Measurements from ENCODE around the gene KIF24.
"Not testable (repeated sequence)": the region's sequence is repeated elsewhere in the genome, so short reads cannot be mapped to it uniquely, and the experiment has no call there.

The KIF24 gene

GRCh38 chr9:34318163-34318790, 10.8 kb downstream of the KIF24 start:
- no peaks in the 10 kb centered on the region for H3K36me3 ChIP-seq (ENCODE audit: control insufficient read depth, insufficient read depth, low read length)
- no peak overlapping the region for H3K4me3 ChIP-seq (ENCODE audit: low read depth, low read length)
- no peaks in the 10 kb centered on the region for H3K9me3 ChIP-seq (ENCODE audit: control insufficient read depth, insufficient read depth, low read depth, low read length)
- H3K4me1 ChIP-seq (ENCODE audit: control insufficient read depth, insufficient read depth, low read length) = no peaks in the 10 kb centered on the region
- no peaks in the 10 kb centered on the region for H3K27me3 ChIP-seq (ENCODE audit: control insufficient read depth, insufficient read depth, low read length)
- H3K27ac ChIP-seq (ENCODE audit: low read depth, low read length) = no peak overlapping the region
- H3K9ac ChIP-seq (ENCODE audit: low read length) = no peak overlapping the region

- Histone ChIP-seq H3K36me3 (ENCODE audit: control insufficient read depth, insufficient read depth, low read length) (no peaks in the 10 kb centered on the region), H3K9me3 (ENCODE audit: control insufficient read depth, insufficient read depth, low read depth, low read length) (no peaks in the 10 kb centered on the region), H3K9ac (ENCODE audit: low read length) (no peak overlapping the region), H3K27me3 (ENCODE audit: control insufficient read depth, insufficient read depth, low read length) (no peaks in the 10 kb centered on the region), H3K4me1 (ENCODE audit: control insufficient read depth, insufficient read depth, low read length) (no peaks in the 10 kb centered on the region), H3K4me3 (ENCODE audit: low read depth, low read length) (no peak overlapping the region), H3K27ac (ENCODE audit: low read depth, low read length) (no peak overlapping the region)
These were observed 11.6 kb downstream of the KIF24 start for GRCh38 chr9:34317436-34317835.

GRCh38 chr9:34311499-34312185, 17.4 kb downstream of the KIF24 start:
- H3K36me3 ChIP-seq (ENCODE audit: control insufficient read depth, insufficient read depth, low read length) = no peaks in the 10 kb centered on the region
- H3K4me1 ChIP-seq (ENCODE audit: control insufficient read depth, insufficient read depth, low read length) = no peaks in the 10 kb centered on the region
- H3K27me3 ChIP-seq (ENCODE audit: control insufficient read depth, insufficient read depth, low read length) = no peaks in the 10 kb centered on the region
- no peaks in the 10 kb centered on the region for H3K9me3 ChIP-seq (ENCODE audit: control insufficient read depth, insufficient read depth, low read depth, low read length)
- no peak overlapping the region for H3K9ac ChIP-seq (ENCODE audit: low read length)
- H3K4me3 ChIP-seq (ENCODE audit: low read depth, low read length) = no peak overlapping the region
- no peak overlapping the region for H3K27ac ChIP-seq (ENCODE audit: low read depth, low read length)

GRCh38 chr9:34310215-34310614, 18.9 kb downstream of the KIF24 start:
- Histone ChIP-seq H3K27me3 (ENCODE audit: control insufficient read depth, insufficient read depth, low read length) (no peaks in the 10 kb centered on the region), H3K9me3 (ENCODE audit: control insufficient read depth, insufficient read depth, low read depth, low read length) (no peaks in the 10 kb centered on the region), H3K9ac (ENCODE audit: low read length) (no peak overlapping the region), H3K27ac (ENCODE audit: low read depth, low read length) (no peak overlapping the region), H3K36me3 (ENCODE audit: control insufficient read depth, insufficient read depth, low read length) (no peaks in the 10 kb centered on the region), H3K4me1 (ENCODE audit: control insufficient read depth, insufficient read depth, low read length) (no peaks in the 10 kb centered on the region), H3K4me3 (ENCODE audit: low read depth, low read length) (no peak overlapping the region)

- not testable (repeated sequence) for H3K4me1 ChIP-seq (ENCODE audit: control insufficient read depth, insufficient read depth, low read length); H3K36me3 ChIP-seq (ENCODE audit: control insufficient read depth, insufficient read depth, low read length); H3K9ac ChIP-seq (ENCODE audit: low read length); H3K4me3 ChIP-seq (ENCODE audit: low read depth, low read length); H3K9me3 ChIP-seq (ENCODE audit: control insufficient read depth, insufficient read depth, low read depth, low read length); H3K27ac ChIP-seq (ENCODE audit: low read depth, low read length); H3K27me3 ChIP-seq (ENCODE audit: control insufficient read depth, insufficient read depth, low read length)
These were observed 20.8 kb downstream of the KIF24 start for GRCh38 chr9:34308316-34308715.

- not testable (repeated sequence) for H3K4me3 ChIP-seq (ENCODE audit: low read depth, low read length); H3K4me1 ChIP-seq (ENCODE audit: control insufficient read depth, insufficient read depth, low read length); H3K9ac ChIP-seq (ENCODE audit: low read length); H3K27me3 ChIP-seq (ENCODE audit: control insufficient read depth, insufficient read depth, low read length); H3K9me3 ChIP-seq (ENCODE audit: control insufficient read depth, insufficient read depth, low read depth, low read length); H3K27ac ChIP-seq (ENCODE audit: low read depth, low read length); H3K36me3 ChIP-seq (ENCODE audit: control insufficient read depth, insufficient read depth, low read length)
These were observed 28.0 kb downstream of the KIF24 start for GRCh38 chr9:34301064-34301463.

GRCh38 chr9:34292552-34292951, 36.5 kb downstream of the KIF24 start:
- H3K4me3 ChIP-seq (ENCODE audit: low read depth, low read length) = no peak overlapping the region
- H3K36me3 ChIP-seq (ENCODE audit: control insufficient read depth, insufficient read depth, low read length) = no peaks in the 10 kb centered on the region
- no peaks in the 10 kb centered on the region for H3K27me3 ChIP-seq (ENCODE audit: control insufficient read depth, insufficient read depth, low read length)
- H3K9ac ChIP-seq (ENCODE audit: low read length) = no peak overlapping the region
- no peaks in the 10 kb centered on the region for H3K9me3 ChIP-seq (ENCODE audit: control insufficient read depth, insufficient read depth, low read depth, low read length)
- H3K4me1 ChIP-seq (ENCODE audit: control insufficient read depth, insufficient read depth, low read length) = no peaks in the 10 kb centered on the region
- no peak overlapping the region for H3K27ac ChIP-seq (ENCODE audit: low read depth, low read length)

GRCh38 chr9:34291423-34291822, 37.6 kb downstream of the KIF24 start:
- H3K4me3 ChIP-seq (ENCODE audit: low read depth, low read length) = no peak overlapping the region
- H3K9me3 ChIP-seq (ENCODE audit: control insufficient read depth, insufficient read depth, low read depth, low read length) = no peaks in the 10 kb centered on the region
- no peak overlapping the region for H3K9ac ChIP-seq (ENCODE audit: low read length)
- no peaks in the 10 kb centered on the region for H3K27me3 ChIP-seq (ENCODE audit: control insufficient read depth, insufficient read depth, low read length)
- H3K4me1 ChIP-seq (ENCODE audit: control insufficient read depth, insufficient read depth, low read length) = no peaks in the 10 kb centered on the region
- no peaks in the 10 kb centered on the region for H3K36me3 ChIP-seq (ENCODE audit: control insufficient read depth, insufficient read depth, low read length)
- no peak overlapping the region for H3K27ac ChIP-seq (ENCODE audit: low read depth, low read length)

GRCh38 chr9:34291023-34291422, 38.0 kb downstream of the KIF24 start:
- H3K4me1 ChIP-seq (ENCODE audit: control insufficient read depth, insufficient read depth, low read length) = no peaks in the 10 kb centered on the region
- no peaks in the 10 kb centered on the region for H3K36me3 ChIP-seq (ENCODE audit: control insufficient read depth, insufficient read depth, low read length)
- H3K4me3 ChIP-seq (ENCODE audit: low read depth, low read length) = no peak overlapping the region
- no peaks in the 10 kb centered on the region for H3K27me3 ChIP-seq (ENCODE audit: control insufficient read depth, insufficient read depth, low read length)
- H3K27ac ChIP-seq (ENCODE audit: low read depth, low read length) = no peak overlapping the region
- no peak overlapping the region for H3K9ac ChIP-seq (ENCODE audit: low read length)
- no peaks in the 10 kb centered on the region for H3K9me3 ChIP-seq (ENCODE audit: control insufficient read depth, insufficient read depth, low read depth, low read length)

- Histone ChIP-seq H3K27ac (ENCODE audit: low read depth, low read length) (no peak overlapping the region), H3K9ac (ENCODE audit: low read length) (no peak overlapping the region), H3K27me3 (ENCODE audit: control insufficient read depth, insufficient read depth, low read length) (no peaks in the 10 kb centered on the region), H3K4me3 (ENCODE audit: low read depth, low read length) (no peak overlapping the region), H3K9me3 (ENCODE audit: control insufficient read depth, insufficient read depth, low read depth, low read length) (no peaks in the 10 kb centered on the region), H3K36me3 (ENCODE audit: control insufficient read depth, insufficient read depth, low read length) (no peaks in the 10 kb centered on the region), H3K4me1 (ENCODE audit: control insufficient read depth, insufficient read depth, low read length) (no peaks in the 10 kb centered on the region)
These were observed 39.9 kb downstream of the KIF24 start for GRCh38 chr9:34289159-34289558.

- H3K9me3 ChIP-seq (ENCODE audit: control insufficient read depth, insufficient read depth, low read depth, low read length) = no peaks in the 10 kb centered on the region
- H3K27ac ChIP-seq (ENCODE audit: low read depth, low read length) = no peak overlapping the region
- H3K4me1 ChIP-seq (ENCODE audit: control insufficient read depth, insufficient read depth, low read length) = no peaks in the 10 kb centered on the region
- no peak overlapping the region for H3K4me3 ChIP-seq (ENCODE audit: low read depth, low read length)
- 0 out of 2 replicates have a peak, but pooled peaks cover 2% of the 10 kb centered on the region for H3K36me3 ChIP-seq (ENCODE audit: control insufficient read depth, insufficient read depth, low read length)
- H3K9ac ChIP-seq (ENCODE audit: low read length) = no peak overlapping the region
- no peaks in the 10 kb centered on the region for H3K27me3 ChIP-seq (ENCODE audit: control insufficient read depth, insufficient read depth, low read length)
These were observed 47.0 kb downstream of the KIF24 start for GRCh38 chr9:34282096-34282495.

Measured in HUES6 (cell line).